AG10803 (cell line): ENCODE results near the gene KIF16B.
"Not testable (repeated sequence)": the region's sequence is repeated elsewhere in the genome, so short reads cannot be mapped to it uniquely, and the experiment has no call there.

Experiments
- DNase-seq: peaks from one replicate; pipeline ENCODE4 v3.0.0; 2010; ENCODE audit warnings: low read depth
- H3K4me3 ChIP-seq: 2 replicates; pipeline ENCODE4 v1.5.1; 2011; ENCODE audit warnings: mild to moderate bottlenecking, low read length, control low read depth
- CTCF ChIP-seq: conservative IDR thresholded peaks from 2 replicates; pipeline ENCODE4 v1.5.1; 2011; ENCODE audit warnings: mild to moderate bottlenecking, low read length, control low read depth, inconsistent platforms

KIF16B gene

GRCh38 chr20:16569246-16570153 is 3.7 kb downstream of the KIF16B start:
- no peak for TF ChIP-seq CTCF
- H3K4me3 ChIP-seq = no peak overlapping the region
- DNase-seq = no peak

- no peak for TF ChIP-seq CTCF
- no peak for DNase-seq
- no peak overlapping the region for H3K4me3 ChIP-seq
These were observed 7.2 kb downstream of the KIF16B start for GRCh38 chr20:16566080-16566479.

- DNase-seq, H3K4me3 ChIP-seq: not testable (repeated sequence)
These were observed 9.2 kb downstream of the KIF16B start for GRCh38 chr20:16564079-16564478.

GRCh38 chr20:16563066-16563806 is 10.0 kb downstream of the KIF16B start:
- TF ChIP-seq CTCF = no peak
- no peak for DNase-seq

GRCh38 chr20:16562259-16562658 is 11.0 kb downstream of the KIF16B start:
- no peak for TF ChIP-seq CTCF
- H3K4me3 ChIP-seq = no peak overlapping the region
- DNase-seq = no peak

More at GRCh38 chr20:16563066-16563806, 10.0 kb downstream of the KIF16B start:
- no peak overlapping the region for H3K4me3 ChIP-seq

- no peak for DNase-seq
- no peak for TF ChIP-seq CTCF
- H3K4me3 ChIP-seq = no peak overlapping the region
These were observed 12.6 kb downstream of the KIF16B start for GRCh38 chr20:16560661-16561060.

- no peak for TF ChIP-seq CTCF
- H3K4me3 ChIP-seq = no peak overlapping the region
- DNase-seq = no peak
These were observed 13.0 kb downstream of the KIF16B start for GRCh38 chr20:16560216-16560615.
